ENCODE measurements around the gene MRNIP.

MRNIP gene, protein sequence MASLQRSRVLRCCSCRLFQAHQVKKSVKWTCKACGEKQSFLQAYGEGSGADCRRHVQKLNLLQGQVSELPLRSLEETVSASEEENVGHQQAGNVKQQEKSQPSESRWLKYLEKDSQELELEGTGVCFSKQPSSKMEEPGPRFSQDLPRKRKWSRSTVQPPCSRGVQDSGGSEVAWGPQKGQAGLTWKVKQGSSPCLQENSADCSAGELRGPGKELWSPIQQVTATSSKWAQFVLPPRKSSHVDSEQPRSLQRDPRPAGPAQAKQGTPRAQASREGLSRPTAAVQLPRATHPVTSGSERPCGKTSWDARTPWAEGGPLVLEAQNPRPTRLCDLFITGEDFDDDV

DNA sequence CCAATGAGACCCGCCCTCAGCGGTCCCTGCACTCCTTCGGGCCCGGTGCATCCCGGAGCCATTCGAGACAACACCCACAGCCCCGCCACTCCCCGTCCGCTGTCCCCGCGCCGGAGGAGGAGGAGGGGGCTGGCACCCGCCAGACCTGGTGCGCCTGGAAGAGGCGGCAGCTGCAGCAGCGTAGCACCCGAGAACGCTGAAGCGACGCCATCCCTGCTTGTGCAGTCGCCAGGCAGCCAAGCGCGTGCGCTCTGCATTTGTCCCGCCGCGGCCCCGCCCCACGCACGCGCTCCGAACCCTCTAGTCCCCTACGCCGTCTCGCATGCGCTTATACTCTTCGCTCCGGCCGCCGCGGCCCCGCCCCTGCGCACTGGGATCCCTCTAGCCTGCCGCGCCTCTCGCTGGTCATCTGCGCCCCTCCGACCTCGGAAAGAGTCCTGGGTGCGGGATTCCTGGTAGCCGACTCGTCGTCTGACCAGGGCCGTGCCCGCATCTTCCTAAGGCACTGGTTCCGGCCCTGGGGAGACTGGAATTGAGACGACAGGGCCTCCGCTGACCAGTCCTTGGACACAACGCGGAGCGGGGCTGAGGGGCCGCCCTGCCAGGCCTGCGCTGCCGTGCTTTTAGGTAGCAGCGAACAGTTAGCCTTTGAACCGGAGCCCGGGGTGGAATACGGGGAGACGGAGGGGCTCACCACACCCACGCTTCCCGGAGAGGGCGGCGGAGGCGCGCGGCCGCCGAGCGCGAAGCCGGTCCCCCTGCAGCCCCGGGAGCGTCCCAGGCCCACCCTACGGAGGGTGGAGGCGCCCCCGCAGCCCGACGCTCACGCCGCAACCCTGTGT is at the start of gene MRNIP:
Gene MRNIP, minus strand, starts transcription at position 232 of the 842 bp plus-strand sequence. Its CDS starts 21 bp downstream, at position 211.
- H3K4me3 ChIP-seq (ENCODE audit: insufficient read depth, low read length, poor library complexity, severe bottlenecking), result peak within 1 kb of the TSS; percentile 75
- peak within 1 kb of the TSS; percentile 70 for H3K9ac ChIP-seq (ENCODE audit: low read length)
- H3K36me3 ChIP-seq (ENCODE audit: low read length), result peaks cover 11% of the 10 kb centered on the region; the same call in 1 of the 2 replicates
- no peaks in the 10 kb centered on the region for H3K27me3 ChIP-seq (ENCODE audit: low read length)
- no peaks in the 10 kb centered on the region for H3K9me3 ChIP-seq (ENCODE audit: insufficient read depth, low read length)
- no peaks in the 10 kb centered on the region for H4K20me1 ChIP-seq (ENCODE audit: low read depth, low read length)
- peak within 1 kb of the TSS; percentile 61 for H3K27ac ChIP-seq (ENCODE audit: low read depth, low read length)
- peak within 1 kb of the TSS; percentile 98 for H2AFZ ChIP-seq (ENCODE audit: low read depth, low read length, severe bottlenecking)
- H3K4me2 ChIP-seq (ENCODE audit: low read depth, low read length, poor library complexity, severe bottlenecking), result peak within 1 kb of the TSS; percentile 75
- peaks cover 10% of the 10 kb centered on the region for H3F3A ChIP-seq (ENCODE audit: insufficient read depth)
- no peak for TF ChIP-seq CTCF (IDR thresholded peaks at IDR 0.05; ENCODE audit: insufficient read depth, low read length, poor library complexity, severe bottlenecking)
- TF ChIP-seq EZH2phosphoT487 (conservative IDR thresholded peaks at IDR 0.05; ENCODE audit: low read length), result no peak
- peaks cover 11% of the 10 kb centered on the region for H3K79me2 ChIP-seq (ENCODE audit: insufficient read depth, low read length)
- H3K9me2 ChIP-seq (replicated peaks; ENCODE audit: insufficient read depth, low read length), result no peaks in the 10 kb centered on the region

GRCh38 chr5:179907556-179908324 is 49.1 kb upstream of the MRNIP start, which contains the start of gene TBC1D9B:
TBC1D9B (minus strand) TSS chr5:179907897; CDS start chr5:179907821, 76 bp downstream.
- peak within 1 kb of the TSS; percentile 75 for H3K9ac ChIP-seq (ENCODE audit: low read length)
- H3K9me2 ChIP-seq (replicated peaks; ENCODE audit: insufficient read depth, low read length), result no peaks in the 10 kb centered on the region
- H3K36me3 ChIP-seq (ENCODE audit: low read length), result no peaks in the 10 kb centered on the region
- TF ChIP-seq EZH2phosphoT487 (conservative IDR thresholded peaks at IDR 0.05; ENCODE audit: low read length) (no peak), CTCF (IDR thresholded peaks at IDR 0.05; ENCODE audit: insufficient read depth, low read length, poor library complexity, severe bottlenecking) (no peak)
- H3F3A ChIP-seq (ENCODE audit: insufficient read depth), result 0 out of 2 replicates have a peak, but pooled peaks cover 5% of the 10 kb centered on the region
- peaks cover 16% of the 10 kb centered on the region for H3K79me2 ChIP-seq (ENCODE audit: insufficient read depth, low read length)
- H3K9me3 ChIP-seq (ENCODE audit: insufficient read depth, low read length), result no peaks in the 10 kb centered on the region
- no peaks in the 10 kb centered on the region for H3K27me3 ChIP-seq (ENCODE audit: low read length)
- H4K20me1 ChIP-seq (ENCODE audit: low read depth, low read length), result no peaks in the 10 kb centered on the region
- H2AFZ ChIP-seq (ENCODE audit: low read depth, low read length, severe bottlenecking), result peak within 1 kb of the TSS; percentile 88
- peak within 1 kb of the TSS; percentile 44 for H3K27ac ChIP-seq (ENCODE audit: low read depth, low read length)
- peak within 1 kb of the TSS; percentile 75 for H3K4me2 ChIP-seq (ENCODE audit: low read depth, low read length, poor library complexity, severe bottlenecking)
- peak within 1 kb of the TSS; percentile 88 for H3K4me3 ChIP-seq (ENCODE audit: insufficient read depth, low read length, poor library complexity, severe bottlenecking)

- Histone ChIP-seq H3K9me2 (replicated peaks; ENCODE audit: insufficient read depth, low read length) (no peaks in the 10 kb centered on the region), H2AFZ (ENCODE audit: low read depth, low read length, severe bottlenecking) (peak overlapping the region; percentile 57), H3F3A (ENCODE audit: insufficient read depth) (0 out of 2 replicates have a peak, but pooled peaks cover 5% of the 10 kb centered on the region), H3K27me3 (ENCODE audit: low read length) (no peaks in the 10 kb centered on the region), H3K27ac (ENCODE audit: low read depth, low read length) (peak overlapping the region; percentile 23; the same call in 1 of the 2 replicates), H3K9ac (ENCODE audit: low read length) (peak overlapping the region; percentile 75), H3K79me2 (ENCODE audit: insufficient read depth, low read length) (peaks cover 16% of the 10 kb centered on the region), H3K4me2 (ENCODE audit: low read depth, low read length, poor library complexity, severe bottlenecking) (peak overlapping the region; percentile 73), H4K20me1 (ENCODE audit: low read depth, low read length) (no peaks in the 10 kb centered on the region), H3K36me3 (ENCODE audit: low read length) (no peaks in the 10 kb centered on the region), H3K9me3 (ENCODE audit: insufficient read depth, low read length) (no peaks in the 10 kb centered on the region), H3K4me3 (ENCODE audit: insufficient read depth, low read length, poor library complexity, severe bottlenecking) (peak overlapping the region; percentile 88)
- TF ChIP-seq EZH2phosphoT487 (conservative IDR thresholded peaks at IDR 0.05; ENCODE audit: low read length) (no peak), CTCF (IDR thresholded peaks at IDR 0.05; ENCODE audit: insufficient read depth, low read length, poor library complexity, severe bottlenecking) (no peak)
Measured at GRCh38 chr5:179906795-179907555, 48.4 kb upstream of the MRNIP start.

Data from SU-DHL-6 (cell line).